HTERT RPE-1 (cell line): Measurements from ENCODE around the gene PPP1R15B.
"Not testable (repeated sequence)": the region's sequence is repeated elsewhere in the genome, so short reads cannot be mapped to it uniquely, and the experiment has no call there.

Experiments
- in situ Hi-C: fragments of 300-500 bp; cut with MboI; formaldehyde crosslinking; loops from 4 replicates; pipeline ENCODE4 v1.14.3; 2020; ENCODE audit warnings: low sequenced_read_pairs

The PPP1R15B gene

GRCh38 chr1:204443871-204444581, 32.4 kb upstream of the PPP1R15B start:
- in situ Hi-C loops: no loop called here

- in situ Hi-C loops: no loop called here
Observed at GRCh38 chr1:204443260-204443619, 31.6 kb upstream of the PPP1R15B start.

DNA sequence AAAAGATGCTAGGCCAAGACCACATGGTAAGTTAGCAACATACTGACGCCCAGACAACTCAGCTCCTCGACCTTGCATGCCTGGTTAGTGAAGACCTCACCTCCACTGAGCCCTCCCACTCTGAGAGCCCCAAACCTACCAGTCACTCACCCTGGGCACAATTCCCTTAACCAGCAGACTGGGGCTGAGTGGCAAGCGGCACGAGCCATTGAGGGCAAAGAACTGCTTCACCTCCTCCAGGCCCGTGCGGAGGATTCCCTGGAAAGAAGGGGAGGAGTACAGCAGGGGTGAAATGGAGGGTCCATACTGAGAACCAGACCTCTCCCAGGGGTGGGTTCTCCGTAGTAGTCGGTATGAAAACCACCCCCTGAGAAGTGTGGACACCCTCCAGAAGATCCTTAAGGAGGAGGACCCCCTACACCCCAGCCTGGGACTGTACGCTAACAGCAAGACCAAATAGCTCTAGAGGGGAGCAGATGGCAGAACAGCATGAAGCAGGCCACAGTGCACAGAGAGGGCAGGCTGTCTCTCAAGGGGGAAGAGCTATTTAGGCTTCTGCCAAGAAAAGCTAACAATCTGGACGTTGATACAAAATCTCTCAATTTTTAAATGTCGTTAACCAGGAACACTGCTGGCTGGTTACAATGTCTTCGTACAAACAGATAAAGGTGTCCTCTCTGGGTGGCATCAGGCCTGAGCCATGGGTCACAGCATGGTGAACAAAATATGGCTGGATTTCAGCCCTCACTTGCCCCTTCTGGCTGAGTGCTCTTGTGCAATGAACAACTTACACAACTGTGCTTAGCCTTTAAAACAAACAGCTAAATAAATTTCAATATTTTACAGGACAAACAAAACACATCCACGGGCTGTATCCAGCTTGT, 31.0 kb upstream of the PPP1R15B start:
- in situ Hi-C loops: no loop called here

- in situ Hi-C loops: no loop called here
Observed at GRCh38 chr1:204441558-204441957, 29.9 kb upstream of the PPP1R15B start.

GRCh38 chr1:204439621-204440375, 28.2 kb upstream of the PPP1R15B start:
- in situ Hi-C loops: no loop called here

- in situ Hi-C loops: no loop called here
Observed at GRCh38 chr1:204438628-204439027, 27.0 kb upstream of the PPP1R15B start.

DNA sequence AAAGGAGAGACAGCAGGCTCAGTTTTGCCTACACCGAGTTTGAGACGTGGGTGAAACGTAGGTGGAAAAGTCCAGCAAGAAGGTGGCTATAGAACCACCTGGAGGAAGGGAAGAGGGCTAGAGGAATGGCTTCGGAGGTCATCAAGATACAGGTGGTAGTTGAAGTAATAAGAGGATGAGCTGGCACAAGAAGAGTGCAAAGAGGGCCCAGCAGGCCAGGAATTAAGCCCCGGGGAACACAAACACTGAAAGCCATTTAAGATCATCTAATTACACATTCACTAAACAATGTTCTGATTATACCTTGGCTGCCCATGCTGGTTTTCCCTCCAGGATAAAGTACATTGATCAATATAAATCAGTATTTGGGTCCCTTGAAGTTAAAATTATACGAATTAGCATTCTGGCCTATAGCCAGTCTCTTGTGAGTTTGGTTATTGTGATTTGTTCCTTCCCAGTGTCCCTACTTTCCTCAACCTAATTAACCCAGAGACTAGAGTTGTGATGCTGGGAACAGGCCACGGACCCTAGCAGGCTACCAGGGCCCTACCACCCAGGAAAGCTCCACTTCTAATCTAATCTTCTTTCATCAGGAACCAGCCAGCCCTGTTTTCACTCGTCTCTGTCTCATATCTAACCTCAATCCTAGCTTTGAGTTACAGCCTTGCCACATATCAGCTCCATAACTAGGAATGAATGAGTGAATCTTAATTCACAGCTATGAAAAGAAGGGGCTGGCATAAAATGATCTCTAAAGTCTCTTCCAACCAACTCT, 26.4 kb upstream of the PPP1R15B start:
- in situ Hi-C loops: no loop called here

GRCh38 chr1:204435872-204436271, 24.3 kb upstream of the PPP1R15B start:
- in situ Hi-C loops: no loop called here

GRCh38 chr1:204435381-204435831, 23.8 kb upstream of the PPP1R15B start:
- in situ Hi-C loops: no loop called here

DNA sequence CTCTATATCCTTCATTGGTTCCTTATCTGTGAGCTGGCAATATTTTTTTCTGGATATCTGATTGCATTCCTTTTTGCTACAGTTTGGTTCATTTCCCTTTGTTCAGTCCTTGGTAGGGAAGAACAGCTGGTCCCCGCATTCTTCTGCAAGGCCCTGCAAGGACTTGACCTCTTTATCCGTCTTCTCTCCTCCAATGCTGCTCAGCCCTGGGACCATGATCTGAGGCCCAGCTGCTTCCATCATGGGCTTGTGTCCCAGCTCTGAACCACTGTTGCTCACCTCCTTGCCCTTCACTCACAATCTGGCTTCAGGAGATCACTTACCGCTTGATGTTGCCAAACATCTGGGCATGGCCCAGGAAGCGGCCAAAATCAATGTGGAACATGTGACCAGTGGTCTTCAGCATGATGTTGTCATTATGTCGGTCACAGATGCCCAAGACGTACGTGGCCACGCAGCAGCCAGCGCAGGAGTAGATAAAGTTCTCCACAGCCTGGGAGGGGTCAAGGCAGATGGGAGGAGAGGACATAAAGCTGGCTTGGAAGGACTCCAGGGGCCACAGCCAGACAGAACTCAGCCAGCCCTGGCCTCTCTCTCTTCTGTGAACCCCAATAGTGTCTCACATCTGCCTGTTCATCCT, 22.6 kb upstream of the PPP1R15B start:
- in situ Hi-C loops: no loop called here

GRCh38 chr1:204432708-204433107, 21.1 kb upstream of the PPP1R15B start:
- in situ Hi-C loops: no loop called here

- in situ Hi-C loops: no loop called here
Observed at GRCh38 chr1:204431310-204432184, 19.9 kb upstream of the PPP1R15B start.

GRCh38 chr1:204429746-204430145, 18.1 kb upstream of the PPP1R15B start:
- in situ Hi-C loops: no loop called here

DNA sequence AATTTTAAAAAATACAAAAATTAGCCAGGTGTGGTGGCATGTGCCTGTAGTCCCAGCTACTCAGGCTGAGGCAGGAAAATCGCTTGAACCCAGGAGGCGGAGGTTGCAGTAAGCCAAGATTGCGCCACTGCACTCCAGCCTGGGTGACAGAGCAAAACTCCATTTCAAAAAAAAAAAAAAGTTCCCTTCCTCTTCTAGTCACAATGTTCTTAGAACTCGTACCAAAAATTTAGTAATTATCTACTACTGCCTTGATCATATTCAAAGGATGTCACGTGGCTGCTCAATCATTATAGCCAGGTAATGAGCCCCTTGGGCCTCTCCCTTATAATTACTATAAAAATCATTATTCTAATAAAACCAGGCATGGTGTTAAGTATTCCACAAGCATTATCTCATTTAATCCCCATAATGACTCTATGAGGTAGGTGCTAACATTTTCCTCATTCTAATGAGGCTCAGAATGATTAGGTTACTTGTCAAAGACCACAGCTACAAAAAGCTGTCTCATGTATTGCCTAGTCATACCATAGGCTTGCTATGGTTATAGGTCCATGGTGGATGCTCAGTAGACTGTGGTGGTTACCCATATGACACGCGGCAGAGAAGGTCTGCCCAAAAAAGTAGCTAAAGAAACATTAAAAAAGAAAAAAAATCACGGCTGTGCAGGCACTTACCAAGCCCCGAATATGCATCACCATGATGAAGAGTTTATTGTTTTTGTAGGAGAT, 15.5 kb upstream of the PPP1R15B start:
- in situ Hi-C loops: no loop called here

GRCh38 chr1:204426474-204426873, 14.9 kb upstream of the PPP1R15B start:
- in situ Hi-C loops: no loop called here

GRCh38 chr1:204426035-204426436, 14.4 kb upstream of the PPP1R15B start:
- in situ Hi-C loops: no loop called here

DNA sequence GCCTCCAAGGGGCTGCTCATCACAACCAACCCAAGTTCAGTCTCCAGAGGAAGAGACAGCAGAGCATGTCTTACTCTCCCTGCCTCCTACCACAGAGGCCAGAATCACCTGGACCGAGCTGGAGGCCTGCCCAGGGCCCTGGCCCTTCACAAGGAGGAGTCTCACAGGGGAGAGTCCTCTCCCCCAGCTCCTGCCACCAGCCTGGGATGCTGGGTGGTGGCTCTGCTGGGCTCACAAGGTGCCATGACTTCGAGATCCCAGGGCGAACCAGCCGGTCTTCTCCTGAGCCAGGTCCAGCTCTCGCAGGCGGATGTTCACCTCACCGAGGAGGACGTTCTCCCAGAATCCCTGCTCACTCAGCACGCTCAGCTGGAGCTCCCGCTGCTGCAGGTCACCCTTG, 13.0 kb upstream of the PPP1R15B start:
- in situ Hi-C loops: no loop called here

- in situ Hi-C loops: not testable (repeated sequence)
Observed at GRCh38 chr1:204422061-204422705, 10.6 kb upstream of the PPP1R15B start.
